IPS-18a (cell line): Measurements from ENCODE around the gene LYPD6.

Experiments
- H3K27ac ChIP-seq: one replicate; pipeline ENCODE4 v1.5.1; 2013; ENCODE audit warnings: low read length
- H3K27me3 ChIP-seq: one replicate; pipeline ENCODE4 v1.6.1; 2013; ENCODE audit warnings: mild to moderate bottlenecking, low read length; ENCODE audit not compliant: control insufficient read depth, insufficient read depth
- H3K36me3 ChIP-seq: one replicate; pipeline ENCODE4 v1.6.1; 2013; ENCODE audit warnings: low read depth, low read length; ENCODE audit not compliant: control insufficient read depth
- H3K4me1 ChIP-seq: one replicate; pipeline ENCODE4 v1.6.1; 2013; ENCODE audit warnings: low read depth, low read length; ENCODE audit not compliant: control insufficient read depth
- H3K4me3 ChIP-seq: one replicate; pipeline ENCODE4 v1.5.1; 2013; ENCODE audit warnings: low read length
- H3K9ac ChIP-seq: one replicate; pipeline ENCODE4 v1.6.1; 2013; ENCODE audit warnings: mild to moderate bottlenecking, low read length, moderate library complexity
- H3K9me3 ChIP-seq: one replicate; pipeline ENCODE4 v1.6.1; 2013; ENCODE audit warnings: low read depth, low read length; ENCODE audit not compliant: control insufficient read depth

Gene LYPD6

DNA sequence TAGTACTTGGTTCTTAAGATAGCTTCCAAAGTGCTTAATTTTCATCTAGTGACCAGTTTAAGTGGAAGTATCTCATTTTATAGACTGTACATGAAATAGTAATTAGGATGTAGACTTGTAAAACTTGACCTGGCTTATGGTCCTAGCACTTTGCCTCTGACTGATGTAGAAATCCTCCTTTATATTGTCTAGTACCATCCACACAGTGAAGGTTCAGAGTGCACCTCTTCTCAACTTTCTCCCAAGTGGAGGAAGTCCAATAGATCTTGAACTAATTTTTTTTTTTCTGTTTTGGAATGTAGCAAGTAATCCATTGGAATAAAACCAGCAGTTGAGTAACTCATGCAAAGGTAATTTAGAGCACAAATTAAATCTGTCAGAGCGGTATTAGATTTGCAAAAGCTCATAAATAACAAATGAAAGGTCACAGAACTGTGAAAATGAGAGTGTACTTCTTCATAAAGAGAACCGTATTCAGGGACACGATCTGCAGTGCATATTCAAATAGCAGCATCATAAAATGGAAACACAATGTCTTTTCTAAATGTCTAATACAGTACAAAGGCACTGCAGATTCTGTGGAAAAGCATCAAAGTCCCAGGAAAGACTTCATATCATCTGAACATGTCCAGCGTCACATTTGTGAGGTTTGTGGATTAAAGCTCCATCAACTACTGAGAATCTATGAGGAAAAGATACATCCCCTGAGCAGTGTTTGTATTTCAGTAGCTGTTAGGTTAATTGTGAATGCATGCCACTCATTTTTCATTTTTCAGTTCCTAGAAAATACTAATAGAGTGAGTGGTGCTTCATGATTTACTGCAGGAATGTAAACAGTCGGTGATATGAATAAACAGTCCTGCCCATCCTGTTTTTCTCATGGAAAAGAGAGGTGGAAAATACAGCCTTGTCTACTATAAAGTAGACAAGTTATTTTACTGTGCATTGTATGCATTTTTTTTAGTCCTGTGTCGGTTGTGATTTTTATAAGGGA is 100.7 kb downstream of the LYPD6 start:
- Histone ChIP-seq H3K9ac (no peak overlapping the region), H3K4me3 (no peak overlapping the region), H3K27ac (no peak overlapping the region), H3K36me3 (no peaks in the 10 kb centered on the region), H3K4me1 (no peaks in the 10 kb centered on the region), H3K27me3 (no peaks in the 10 kb centered on the region), H3K9me3 (no peaks in the 10 kb centered on the region)

DNA sequence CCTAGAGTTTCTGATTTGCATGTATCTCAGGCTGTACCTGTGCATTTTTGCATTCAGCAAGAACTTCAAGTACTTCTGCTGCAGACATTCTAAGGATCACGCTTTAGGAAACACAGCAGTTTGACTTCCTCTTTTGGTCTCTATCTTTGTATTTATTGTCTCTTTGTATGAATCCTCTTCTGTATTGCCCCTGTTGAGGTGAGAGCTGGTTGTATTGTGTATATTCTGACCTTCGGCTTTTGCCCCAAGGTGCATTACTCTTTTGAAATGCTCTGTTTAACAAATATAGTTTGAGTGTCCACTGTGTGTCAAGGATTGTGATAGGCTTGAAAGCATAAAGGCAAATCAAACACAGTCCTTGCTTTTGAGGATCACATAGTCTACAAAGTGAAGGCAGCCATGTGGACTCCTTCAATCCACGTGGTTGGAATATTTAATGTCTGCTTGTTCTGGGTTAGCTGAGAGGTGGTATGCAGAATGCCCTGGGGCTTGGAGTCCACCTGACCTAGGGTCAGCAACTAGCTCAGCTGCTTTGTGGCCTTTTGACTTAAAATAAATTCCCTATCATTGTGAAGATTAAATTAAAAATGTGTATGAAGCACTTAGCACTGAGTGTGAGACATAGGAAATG is 108.1 kb downstream of the LYPD6 start:
- H3K27ac ChIP-seq: no peak overlapping the region
- no peaks in the 10 kb centered on the region for H3K4me1 ChIP-seq
- H3K9ac ChIP-seq: no peak overlapping the region
- H3K27me3 ChIP-seq: no peaks in the 10 kb centered on the region
- H3K4me3 ChIP-seq: no peak overlapping the region
- H3K36me3 ChIP-seq: no peaks in the 10 kb centered on the region
- H3K9me3 ChIP-seq: no peaks in the 10 kb centered on the region

DNA sequence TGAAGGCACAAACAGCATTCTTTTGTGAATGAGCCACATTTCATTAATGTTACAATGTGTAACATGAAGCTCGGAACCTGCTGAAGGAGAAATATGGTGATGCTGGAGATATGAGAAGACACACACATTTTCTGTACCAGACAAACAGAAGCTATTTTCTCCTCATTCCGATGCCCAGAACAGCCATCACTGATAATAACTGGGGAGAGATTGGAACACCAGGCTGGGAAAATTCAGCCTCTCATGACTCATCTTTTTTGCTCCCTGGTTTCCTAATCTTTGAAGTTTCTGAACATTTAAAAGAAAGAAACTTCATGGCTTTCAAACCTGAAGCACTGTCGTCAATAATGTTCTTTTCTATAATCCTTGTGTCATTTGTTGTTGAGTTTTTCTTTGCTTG is 110.9 kb downstream of the LYPD6 start:
- H3K4me3 ChIP-seq: no peak overlapping the region
- no peaks in the 10 kb centered on the region for H3K9me3 ChIP-seq
- no peaks in the 10 kb centered on the region for H3K27me3 ChIP-seq
- H3K9ac ChIP-seq: no peak overlapping the region
- no peaks in the 10 kb centered on the region for H3K36me3 ChIP-seq
- H3K27ac ChIP-seq: no peak overlapping the region
- H3K4me1 ChIP-seq: no peaks in the 10 kb centered on the region

DNA sequence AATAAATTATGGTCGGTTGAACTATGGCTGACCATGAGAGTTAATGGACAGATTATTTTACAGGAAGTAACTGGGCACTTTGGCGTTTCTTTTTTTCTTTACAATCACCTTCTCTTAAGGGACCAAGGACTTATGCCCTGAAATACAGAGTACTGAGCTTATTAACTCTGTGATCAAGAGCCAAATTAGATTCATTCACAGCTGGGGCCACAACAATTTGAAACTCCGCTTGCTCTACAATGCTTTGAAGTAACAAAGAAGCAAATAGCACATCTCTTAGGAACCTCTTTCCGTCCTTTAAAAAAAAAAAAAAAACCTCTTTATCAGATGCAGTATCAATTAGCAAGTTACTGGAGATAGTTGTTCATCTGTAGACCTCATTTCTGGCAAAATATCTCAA is 112.0 kb downstream of the LYPD6 start:
- Histone ChIP-seq H3K9me3 (no peaks in the 10 kb centered on the region), H3K9ac (no peak overlapping the region), H3K4me1 (no peaks in the 10 kb centered on the region), H3K36me3 (no peaks in the 10 kb centered on the region), H3K27ac (no peak overlapping the region), H3K27me3 (no peaks in the 10 kb centered on the region), H3K4me3 (no peak overlapping the region)

DNA sequence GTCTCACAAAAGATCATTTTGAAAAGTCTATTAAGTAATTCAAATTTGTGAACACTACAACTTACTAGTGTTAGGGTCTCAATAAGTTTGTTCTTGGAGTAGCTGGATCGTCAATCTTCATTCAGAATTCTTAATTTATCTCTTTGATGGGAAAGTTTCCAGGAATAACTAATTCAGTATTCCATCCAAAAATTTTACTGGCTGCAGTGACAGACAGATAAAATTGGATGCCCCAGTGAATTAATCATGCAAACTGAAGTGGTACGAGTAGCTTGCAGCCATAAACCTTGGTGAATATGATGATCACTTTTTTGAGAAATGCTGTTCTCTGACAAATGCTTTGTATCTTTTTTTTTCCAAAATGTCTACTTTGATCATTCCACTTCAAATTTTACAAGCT is 112.8 kb downstream of the LYPD6 start:
- H3K4me3 ChIP-seq: no peak overlapping the region
- no peaks in the 10 kb centered on the region for H3K36me3 ChIP-seq
- no peak overlapping the region for H3K27ac ChIP-seq
- no peaks in the 10 kb centered on the region for H3K9me3 ChIP-seq
- H3K9ac ChIP-seq: no peak overlapping the region
- H3K27me3 ChIP-seq: no peaks in the 10 kb centered on the region
- H3K4me1 ChIP-seq: no peaks in the 10 kb centered on the region

DNA sequence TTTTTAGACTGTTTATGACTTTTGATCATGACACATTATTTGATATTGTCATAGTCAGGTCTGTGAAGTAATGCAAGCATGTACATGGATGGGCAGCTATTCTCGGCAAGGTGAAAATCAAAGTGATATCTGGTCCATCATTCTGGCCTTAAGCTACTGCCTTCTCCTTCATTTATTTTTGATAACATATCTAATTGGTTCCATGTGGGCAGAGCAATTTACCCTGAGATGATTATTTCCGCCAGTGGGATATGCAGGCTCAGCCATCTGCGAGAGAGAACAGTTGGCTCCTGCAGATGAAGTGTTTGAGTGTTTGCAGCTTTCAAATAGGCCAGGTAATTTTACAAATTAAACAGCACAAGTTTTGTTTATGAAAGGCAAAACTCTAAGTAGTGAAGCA is 116.4 kb downstream of the LYPD6 start:
- Histone ChIP-seq H3K27me3 (peaks cover 33% of the 10 kb centered on the region), H3K4me3 (no peak overlapping the region), H3K36me3 (no peaks in the 10 kb centered on the region), H3K9ac (no peak overlapping the region), H3K9me3 (no peaks in the 10 kb centered on the region), H3K4me1 (peaks cover 3% of the 10 kb centered on the region), H3K27ac (no peak overlapping the region)

DNA sequence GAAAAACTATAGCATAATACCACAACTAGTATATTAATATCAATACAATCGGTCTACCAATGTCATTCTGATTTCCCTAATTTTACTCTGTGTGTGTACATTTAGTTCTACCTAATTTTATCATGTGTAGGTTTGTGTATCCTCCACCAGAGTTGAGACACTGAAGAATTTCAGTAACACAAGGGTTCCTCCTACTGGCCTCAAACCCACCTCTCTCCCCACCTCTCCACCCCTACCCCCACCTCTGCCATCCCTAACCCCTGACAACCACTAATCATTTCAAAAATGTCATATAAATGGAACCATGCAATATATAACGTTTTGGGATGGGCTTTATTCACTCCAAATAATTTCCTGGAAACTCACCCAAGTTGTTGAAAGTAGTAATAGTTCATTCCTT is 117.9 kb downstream of the LYPD6 start:
- H3K9me3 ChIP-seq: no peaks in the 10 kb centered on the region
- no peak overlapping the region for H3K27ac ChIP-seq
- peaks cover 40% of the 10 kb centered on the region for H3K27me3 ChIP-seq
- no peak overlapping the region for H3K9ac ChIP-seq
- H3K36me3 ChIP-seq: no peaks in the 10 kb centered on the region
- H3K4me3 ChIP-seq: no peak overlapping the region
- peaks cover 7% of the 10 kb centered on the region for H3K4me1 ChIP-seq

DNA sequence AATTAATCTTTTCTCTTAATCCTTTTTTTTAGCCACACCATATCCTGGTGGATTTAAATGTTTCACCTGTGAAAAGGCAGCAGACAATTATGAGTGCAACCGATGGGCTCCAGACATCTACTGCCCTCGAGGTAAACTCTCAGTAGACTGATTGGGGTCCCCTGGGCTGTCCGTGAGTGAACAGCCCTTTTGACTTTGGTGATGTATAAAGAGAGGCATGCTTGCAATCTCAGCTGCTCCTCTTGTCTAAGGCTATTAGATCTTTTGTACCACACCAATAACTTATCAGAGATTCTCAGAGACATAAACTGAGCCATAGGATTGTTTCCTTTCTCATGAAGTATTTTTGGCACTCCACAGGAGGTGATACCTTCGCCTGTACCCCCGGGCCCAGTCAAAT is 118.6 kb downstream of the LYPD6 start:
- Histone ChIP-seq H3K36me3 (no peaks in the 10 kb centered on the region), H3K27me3 (peaks cover 40% of the 10 kb centered on the region), H3K4me3 (no peak overlapping the region), H3K9me3 (no peaks in the 10 kb centered on the region), H3K27ac (no peak overlapping the region), H3K4me1 (peaks cover 7% of the 10 kb centered on the region), H3K9ac (no peak overlapping the region)

DNA sequence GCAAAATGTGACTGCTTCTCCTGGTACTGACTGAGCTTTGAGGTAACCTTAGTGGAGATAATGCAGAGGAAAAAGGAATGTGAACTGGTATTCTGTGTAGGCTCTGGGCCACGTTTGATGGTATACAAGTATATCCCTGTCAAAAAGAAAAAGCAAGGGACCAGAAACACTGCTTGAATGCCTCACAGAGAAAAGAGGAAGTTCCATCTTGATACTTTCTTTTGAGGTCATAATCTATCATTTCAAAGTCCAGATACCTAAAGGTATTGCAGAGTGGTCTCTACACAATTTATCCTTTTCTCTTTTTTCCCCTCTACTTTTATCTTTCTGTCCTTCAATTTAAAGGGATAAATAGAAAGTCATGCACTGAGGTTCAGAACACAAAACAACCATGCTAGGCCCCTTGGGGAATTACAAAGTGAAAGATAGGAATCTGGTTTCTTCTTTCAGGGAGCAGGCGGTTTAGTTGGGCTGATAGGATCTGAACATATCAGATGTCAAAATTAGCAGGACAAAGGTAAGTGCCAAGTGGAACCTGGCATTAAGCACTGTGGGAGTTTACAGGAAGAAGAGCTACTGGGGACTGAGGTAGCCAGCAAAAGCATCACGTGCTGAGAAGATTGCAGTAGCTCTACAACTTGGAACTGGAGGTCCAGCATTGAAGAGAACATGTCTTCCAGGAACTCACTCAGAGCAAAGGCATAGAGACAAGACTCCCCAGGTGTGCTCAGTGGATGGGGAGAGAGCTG is 121.2 kb downstream of the LYPD6 start:
- no peaks in the 10 kb centered on the region for H3K9me3 ChIP-seq
- peaks cover 7% of the 10 kb centered on the region for H3K4me1 ChIP-seq
- H3K27me3 ChIP-seq: peaks cover 40% of the 10 kb centered on the region
- H3K27ac ChIP-seq: no peak overlapping the region
- H3K4me3 ChIP-seq: no peak overlapping the region
- no peak overlapping the region for H3K9ac ChIP-seq
- no peaks in the 10 kb centered on the region for H3K36me3 ChIP-seq

DNA sequence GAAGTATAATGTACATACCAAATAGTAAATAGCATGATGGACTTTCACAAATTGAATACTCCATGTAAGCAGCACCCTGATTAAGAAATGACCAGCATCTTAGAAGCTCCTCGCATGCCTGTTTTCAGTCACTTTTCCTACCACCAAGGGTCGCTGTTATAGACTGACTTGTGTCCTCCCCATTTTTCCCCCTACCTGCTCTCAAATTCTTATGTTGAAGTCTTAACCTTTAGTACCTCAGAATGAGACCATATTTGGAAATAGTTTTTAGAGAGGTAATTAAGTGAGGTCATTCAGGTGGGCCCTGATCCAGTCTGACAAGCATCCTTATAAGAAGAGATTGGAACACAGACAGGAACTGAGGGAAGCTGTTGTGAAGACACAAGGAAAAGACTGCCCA is 125.9 kb downstream of the LYPD6 start:
- Histone ChIP-seq H3K27me3 (peaks cover 12% of the 10 kb centered on the region), H3K4me1 (peaks cover 7% of the 10 kb centered on the region), H3K27ac (no peak overlapping the region), H3K9me3 (peaks cover under 1% of the 10 kb centered on the region), H3K9ac (no peak overlapping the region), H3K4me3 (no peak overlapping the region), H3K36me3 (no peaks in the 10 kb centered on the region)

DNA sequence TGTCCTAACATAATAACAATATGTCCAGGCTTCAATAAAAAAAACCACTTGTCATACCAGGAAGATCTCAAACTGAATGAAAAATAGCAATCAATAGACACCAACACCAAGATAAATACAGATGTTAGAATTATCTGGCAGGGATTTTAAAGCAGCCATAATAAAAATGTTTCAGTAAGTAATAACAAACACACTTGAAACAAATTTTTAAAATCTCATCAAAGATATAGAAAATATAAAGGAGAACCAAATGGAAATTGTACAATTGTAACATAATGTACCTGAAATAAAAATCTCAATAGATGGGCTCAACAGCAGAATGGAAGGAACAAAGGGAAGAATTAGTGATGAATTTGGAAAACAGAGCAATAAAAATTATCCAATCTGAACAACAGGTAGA is 128.1 kb downstream of the LYPD6 start:
- no peak overlapping the region for H3K9ac ChIP-seq
- no peaks in the 10 kb centered on the region for H3K36me3 ChIP-seq
- no peaks in the 10 kb centered on the region for H3K4me1 ChIP-seq
- no peak overlapping the region for H3K4me3 ChIP-seq
- H3K27ac ChIP-seq: no peak overlapping the region
- H3K27me3 ChIP-seq: no peaks in the 10 kb centered on the region
- peaks cover 8% of the 10 kb centered on the region for H3K9me3 ChIP-seq
